ENCODE data around the gene CFAP46. TPM values are rescaled to one million over a fixed set of nuclear protein-coding genes. Genes with fewer than 3 reads are reported as not detected.
"Not testable (repeated sequence)": the region's sequence is repeated elsewhere in the genome, so short reads cannot be mapped to it uniquely, and the experiment has no call there.

The CFAP46 gene
- total RNA-seq, 1 experiment from 2014 or later, result 3.3 TPM

DNA sequence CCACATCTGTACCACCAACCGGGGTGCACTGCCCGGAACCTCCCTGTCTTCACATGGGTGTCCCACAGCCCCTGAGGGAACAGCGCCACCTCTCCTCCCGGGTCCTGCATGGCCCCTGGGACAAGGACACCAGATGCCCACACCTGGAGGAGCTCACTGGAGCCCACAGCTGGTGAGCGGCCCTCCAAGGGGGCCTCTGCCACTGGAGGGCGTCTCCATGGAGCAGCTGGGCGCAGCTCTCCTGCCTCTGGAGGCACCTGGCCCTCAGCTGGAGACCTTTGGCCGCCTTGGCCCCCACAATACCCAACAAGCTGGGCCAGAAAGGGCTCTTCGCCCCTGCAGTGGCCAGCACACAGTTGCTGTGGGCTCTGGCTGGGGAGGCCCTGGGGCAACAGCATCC, 149.2 kb downstream of the CFAP46 start (continued):
- TF ChIP-seq SP1 (CRISPR knock-in tag; conservative IDR thresholded peaks at IDR 0.05), result no peak
- TF ChIP-seq, protein P1, sequence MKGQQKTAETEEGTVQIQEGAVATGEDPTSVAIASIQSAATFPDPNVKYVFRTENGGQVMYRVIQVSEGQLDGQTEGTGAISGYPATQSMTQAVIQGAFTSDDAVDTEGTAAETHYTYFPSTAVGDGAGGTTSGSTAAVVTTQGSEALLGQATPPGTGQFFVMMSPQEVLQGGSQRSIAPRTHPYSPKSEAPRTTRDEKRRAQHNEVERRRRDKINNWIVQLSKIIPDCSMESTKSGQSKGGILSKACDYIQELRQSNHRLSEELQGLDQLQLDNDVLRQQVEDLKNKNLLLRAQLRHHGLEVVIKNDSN (CRISPR knock-in tag; IDR thresholded peaks at IDR 0.05), result no peak
- TF ChIP-seq, protein P2, sequence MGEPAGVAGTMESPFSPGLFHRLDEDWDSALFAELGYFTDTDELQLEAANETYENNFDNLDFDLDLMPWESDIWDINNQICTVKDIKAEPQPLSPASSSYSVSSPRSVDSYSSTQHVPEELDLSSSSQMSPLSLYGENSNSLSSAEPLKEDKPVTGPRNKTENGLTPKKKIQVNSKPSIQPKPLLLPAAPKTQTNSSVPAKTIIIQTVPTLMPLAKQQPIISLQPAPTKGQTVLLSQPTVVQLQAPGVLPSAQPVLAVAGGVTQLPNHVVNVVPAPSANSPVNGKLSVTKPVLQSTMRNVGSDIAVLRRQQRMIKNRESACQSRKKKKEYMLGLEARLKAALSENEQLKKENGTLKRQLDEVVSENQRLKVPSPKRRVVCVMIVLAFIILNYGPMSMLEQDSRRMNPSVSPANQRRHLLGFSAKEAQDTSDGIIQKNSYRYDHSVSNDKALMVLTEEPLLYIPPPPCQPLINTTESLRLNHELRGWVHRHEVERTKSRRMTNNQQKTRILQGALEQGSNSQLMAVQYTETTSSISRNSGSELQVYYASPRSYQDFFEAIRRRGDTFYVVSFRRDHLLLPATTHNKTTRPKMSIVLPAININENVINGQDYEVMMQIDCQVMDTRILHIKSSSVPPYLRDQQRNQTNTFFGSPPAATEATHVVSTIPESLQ (CRISPR knock-in tag; IDR thresholded peaks at IDR 0.05), result no peak
- TF ChIP-seq ZNF423 (CRISPR knock-in tag; IDR thresholded peaks at IDR 0.05), result no peak
- no peak for TF ChIP-seq GABPB1 (CRISPR knock-in tag; IDR thresholded peaks at IDR 0.05)

- Mint-ChIP-seq H3K4me1 (no peaks in the 10 kb centered on the region), H3K27me3 (ENCODE audit: low read depth) (peaks cover 36% of the 10 kb centered on the region), H3K36me3 (no peaks in the 10 kb centered on the region), H3K9me3 (no peaks in the 10 kb centered on the region), H3K4me3 (no peak overlapping the region), H3K27ac (no peak overlapping the region)
- ATAC-seq (no peak), DNase-seq (ENCODE audit: low spot score) (no peak)
- TF ChIP-seq SP1 (CRISPR knock-in tag; conservative IDR thresholded peaks at IDR 0.05) (no peak), ZNF281 (CRISPR knock-in tag; IDR thresholded peaks at IDR 0.05) (no peak), ZNF416 (CRISPR knock-in tag; IDR thresholded peaks at IDR 0.05) (no peak), JUN (CRISPR knock-in tag; IDR thresholded peaks at IDR 0.05) (no peak), EMX1 (CRISPR knock-in tag; IDR thresholded peaks at IDR 0.05) (no peak), ZNF532 (CRISPR knock-in tag; IDR thresholded peaks at IDR 0.05; ENCODE audit: borderline replicate concordance) (no peak), FOXP4 (CRISPR knock-in tag; IDR thresholded peaks at IDR 0.05) (no peak), ZNF671 (CRISPR knock-in tag; IDR thresholded peaks at IDR 0.05) (no peak)
- TF ChIP-seq, protein P3, sequence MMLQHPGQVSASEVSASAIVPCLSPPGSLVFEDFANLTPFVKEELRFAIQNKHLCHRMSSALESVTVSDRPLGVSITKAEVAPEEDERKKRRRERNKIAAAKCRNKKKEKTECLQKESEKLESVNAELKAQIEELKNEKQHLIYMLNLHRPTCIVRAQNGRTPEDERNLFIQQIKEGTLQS (CRISPR knock-in tag; conservative IDR thresholded peaks at IDR 0.05), result no peak
- TF ChIP-seq, protein P4, sequence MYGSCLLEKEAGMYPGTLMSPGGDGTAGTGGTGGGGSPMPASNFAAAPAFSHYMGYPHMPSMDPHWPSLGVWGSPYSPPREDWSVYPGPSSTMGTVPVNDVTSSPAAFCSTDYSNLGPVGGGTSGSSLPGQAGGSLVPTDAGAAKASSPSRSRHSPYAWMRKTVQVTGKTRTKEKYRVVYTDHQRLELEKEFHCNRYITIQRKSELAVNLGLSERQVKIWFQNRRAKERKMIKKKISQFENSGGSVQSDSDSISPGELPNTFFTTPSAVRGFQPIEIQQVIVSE (CRISPR knock-in tag; IDR thresholded peaks at IDR 0.05; ENCODE audit: borderline replicate concordance), result no peak
- TF ChIP-seq, protein P5, sequence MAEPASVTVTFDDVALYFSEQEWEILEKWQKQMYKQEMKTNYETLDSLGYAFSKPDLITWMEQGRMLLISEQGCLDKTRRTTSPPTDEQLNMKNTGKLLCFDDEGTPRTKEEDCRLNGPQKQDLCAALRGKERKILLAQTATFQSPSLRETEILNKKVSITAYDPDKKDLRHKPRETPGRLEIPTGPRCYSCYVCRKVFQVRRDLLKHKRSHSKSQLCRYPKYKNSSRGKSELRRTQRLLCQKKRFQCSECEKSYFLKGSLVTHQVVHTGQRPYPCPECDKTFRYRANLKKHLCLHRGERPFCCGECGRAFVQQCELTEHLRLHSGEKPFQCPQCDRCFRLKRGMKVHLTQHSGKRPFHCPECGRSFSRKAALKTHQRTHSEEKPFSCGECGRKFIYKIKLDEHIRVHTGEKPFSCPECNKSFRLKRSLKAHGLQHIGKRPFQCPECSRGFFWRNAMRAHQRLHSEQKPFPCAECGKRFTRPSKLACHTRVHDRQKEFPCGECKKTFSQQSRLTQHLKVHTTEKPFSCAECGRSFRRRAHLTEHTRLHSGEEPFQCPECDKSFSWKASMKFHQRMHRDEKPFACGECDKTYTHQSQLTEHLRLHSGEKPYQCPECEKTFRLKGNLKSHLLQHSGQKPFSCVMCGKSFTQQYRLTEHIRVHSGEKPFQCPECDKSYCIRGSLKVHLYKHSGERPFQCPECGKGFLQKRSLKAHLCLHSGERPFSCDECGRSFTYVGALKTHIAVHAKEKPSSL (CRISPR knock-in tag; conservative IDR thresholded peaks at IDR 0.05), result no peak
- TF ChIP-seq, protein P6, sequence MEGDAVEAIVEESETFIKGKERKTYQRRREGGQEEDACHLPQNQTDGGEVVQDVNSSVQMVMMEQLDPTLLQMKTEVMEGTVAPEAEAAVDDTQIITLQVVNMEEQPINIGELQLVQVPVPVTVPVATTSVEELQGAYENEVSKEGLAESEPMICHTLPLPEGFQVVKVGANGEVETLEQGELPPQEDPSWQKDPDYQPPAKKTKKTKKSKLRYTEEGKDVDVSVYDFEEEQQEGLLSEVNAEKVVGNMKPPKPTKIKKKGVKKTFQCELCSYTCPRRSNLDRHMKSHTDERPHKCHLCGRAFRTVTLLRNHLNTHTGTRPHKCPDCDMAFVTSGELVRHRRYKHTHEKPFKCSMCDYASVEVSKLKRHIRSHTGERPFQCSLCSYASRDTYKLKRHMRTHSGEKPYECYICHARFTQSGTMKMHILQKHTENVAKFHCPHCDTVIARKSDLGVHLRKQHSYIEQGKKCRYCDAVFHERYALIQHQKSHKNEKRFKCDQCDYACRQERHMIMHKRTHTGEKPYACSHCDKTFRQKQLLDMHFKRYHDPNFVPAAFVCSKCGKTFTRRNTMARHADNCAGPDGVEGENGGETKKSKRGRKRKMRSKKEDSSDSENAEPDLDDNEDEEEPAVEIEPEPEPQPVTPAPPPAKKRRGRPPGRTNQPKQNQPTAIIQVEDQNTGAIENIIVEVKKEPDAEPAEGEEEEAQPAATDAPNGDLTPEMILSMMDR (IDR thresholded peaks at IDR 0.05), result no peak
- ChIA-PET CTCF (interaction anchor here (0.8 to 2.4 kb wide), 5 partner anchors 10 to 138 kb away, joined by 3 to 10 read pairs (median 3); no protein-coding TSS in a partner anchor), POLR2A (no interaction called here)
These were observed 149.6 kb downstream of the CFAP46 start for GRCh38 chr10:132792796-132793195.

DNA sequence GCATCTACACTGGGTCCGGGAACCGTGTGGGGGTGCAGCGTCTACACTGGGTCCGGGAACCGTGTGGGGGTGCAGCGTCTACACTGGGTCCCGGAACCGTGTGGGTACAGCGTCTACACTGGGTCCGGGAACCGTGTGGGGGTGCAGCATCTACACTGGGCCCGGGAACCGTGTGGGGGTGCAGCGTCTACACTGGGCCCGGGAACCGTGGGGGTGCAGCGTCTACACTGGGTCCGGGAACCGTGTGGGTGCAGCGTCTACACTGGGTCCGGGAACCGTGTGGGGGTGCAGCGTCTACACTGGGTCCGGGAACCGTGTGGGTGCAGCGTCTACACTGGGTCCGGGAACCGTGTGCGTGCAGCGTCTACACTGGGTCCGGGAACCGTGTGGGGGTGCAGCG, 150.3 kb downstream of the CFAP46 start:
- H3K27ac Mint-ChIP-seq; POLR2A ChIA-PET; H3K4me3 Mint-ChIP-seq; H3K4me1 Mint-ChIP-seq; ATAC-seq; H3K9me3 Mint-ChIP-seq; H3K36me3 Mint-ChIP-seq; CTCF ChIA-PET; DNase-seq (ENCODE audit: low spot score): not testable (repeated sequence)
- H3K27me3 Mint-ChIP-seq (ENCODE audit: low read depth), result peaks cover 40% of the 10 kb centered on the region
